Erythroblast (primary cell): ENCODE data around the gene ABHD16A.

Experiments
- GATA1 ChIP-seq: IDR thresholded peaks from 2 replicates; pipeline ENCODE4 v1.6.1; 2011; ENCODE audit warnings: low read depth, mild to moderate bottlenecking, control low read depth, low read length, moderate library complexity
- POLR2A ChIP-seq: IDR thresholded peaks from 2 replicates; pipeline ENCODE4 v1.6.1; 2011; ENCODE audit warnings: mild to moderate bottlenecking, low read length

- TF ChIP-seq POLR2A = peak; percentile 92
- no peak for TF ChIP-seq GATA1
These were observed 33.1 kb upstream of the ABHD16A start, which contains the start of gene CLIC1 for GRCh38 chr6:31736021-31736767.
